ENCODE measurements around the gene TNRC6C. TPM values are rescaled to one million over a fixed set of nuclear protein-coding genes. Genes with fewer than 3 reads are reported as not detected.

The TNRC6C gene
- total RNA-seq, 1 donor from 2014 or later = 24.6 TPM

GRCh38 chr17:78046923-78047322 is 88.4 kb downstream of the TNRC6C start:
- no peak overlapping the region for H3K27ac Mint-ChIP-seq
- H3K9me3 Mint-ChIP-seq = no peaks in the 10 kb centered on the region
- no peaks in the 10 kb centered on the region for H3K4me1 Mint-ChIP-seq
- ChIA-PET POLR2A (no interaction called here), CTCF (no interaction called here)
- no peak for TF ChIP-seq CTCF (IDR thresholded peaks at IDR 0.05)
- H3K4me3 Mint-ChIP-seq = no peak overlapping the region
- ATAC-seq (ENCODE audit: low read depth) (no peak), DNase-seq (no peak)
- H3K27me3 Mint-ChIP-seq = no peaks in the 10 kb centered on the region
- intact Hi-C loops (cut with micrococcal nuclease) = no loop called here
- H3K36me3 Mint-ChIP-seq (ENCODE audit: low read depth) = peaks cover 59% of the 10 kb centered on the region

DNA sequence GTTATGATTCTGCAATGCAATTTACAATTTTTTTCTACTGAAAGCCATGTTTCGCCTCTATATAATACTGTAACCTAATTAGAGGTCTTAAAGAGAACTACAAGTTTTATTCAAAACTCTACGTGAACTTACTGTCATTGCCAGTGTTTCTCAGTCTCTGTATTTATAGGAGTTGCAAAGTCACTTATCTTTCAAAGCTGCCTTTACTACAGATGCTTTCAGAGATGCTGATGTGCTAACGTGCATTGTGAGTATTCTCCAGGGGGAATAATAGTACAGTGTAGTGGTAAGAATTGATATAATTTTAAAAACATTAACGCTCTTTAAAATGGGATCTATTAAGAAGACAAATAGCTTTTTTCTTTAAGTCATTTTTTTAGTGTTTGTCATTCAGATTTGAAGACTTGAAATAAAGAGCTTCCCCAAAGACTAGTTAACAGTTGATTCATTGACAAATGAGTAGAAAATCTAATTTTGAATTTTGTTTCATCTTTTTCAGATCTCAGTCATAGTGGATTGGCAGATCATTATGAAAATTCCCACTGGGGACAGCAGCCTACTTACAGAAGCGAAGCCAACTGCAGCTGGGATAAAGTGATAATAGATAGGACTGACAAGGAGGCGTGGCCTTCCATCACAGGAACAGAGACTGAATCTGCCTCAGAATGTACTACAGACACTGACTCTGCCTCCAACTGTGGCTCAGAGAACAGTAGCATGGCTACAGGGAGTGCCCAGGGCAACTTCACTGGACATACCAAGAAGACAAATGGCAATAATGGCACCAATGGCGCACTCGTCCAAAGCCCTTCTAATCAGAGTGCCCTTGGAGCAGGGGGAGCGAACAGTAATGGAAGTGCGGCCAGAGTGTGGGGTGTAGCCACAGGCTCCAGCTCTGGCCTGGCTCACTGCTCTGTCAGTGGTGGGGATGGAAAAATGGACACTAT is 90.1 kb downstream of the TNRC6C start:
- Mint-ChIP-seq H3K27me3 (no peaks in the 10 kb centered on the region), H3K4me3 (no peak overlapping the region), H3K4me1 (no peaks in the 10 kb centered on the region), H3K9me3 (no peaks in the 10 kb centered on the region), H3K36me3 (ENCODE audit: low read depth) (peaks cover 60% of the 10 kb centered on the region), H3K27ac (no peak overlapping the region)
- TF ChIP-seq CTCF (IDR thresholded peaks at IDR 0.05) = no peak
- no peak for ATAC-seq (ENCODE audit: low read depth)
- CTCF ChIA-PET = no interaction called here
- intact Hi-C loops (cut with micrococcal nuclease) = no loop called here
- POLR2A ChIA-PET = no interaction called here
- no peak for DNase-seq

- Mint-ChIP-seq H3K4me1 (no peaks in the 10 kb centered on the region), H3K36me3 (ENCODE audit: low read depth) (peaks cover 57% of the 10 kb centered on the region)
- no peak for TF ChIP-seq CTCF (IDR thresholded peaks at IDR 0.05)
These were observed 91.1 kb downstream of the TNRC6C start for GRCh38 chr17:78049609-78050008.

GRCh38 chr17:78051186-78051972 is 92.9 kb downstream of the TNRC6C start:
- Mint-ChIP-seq H3K36me3 (ENCODE audit: low read depth) (peaks cover 55% of the 10 kb centered on the region), H3K4me3 (no peak overlapping the region), H3K27ac (no peak overlapping the region), H3K27me3 (no peaks in the 10 kb centered on the region), H3K4me1 (no peaks in the 10 kb centered on the region), H3K9me3 (no peaks in the 10 kb centered on the region)
- TF ChIP-seq CTCF (IDR thresholded peaks at IDR 0.05) = no peak
- intact Hi-C loops (cut with micrococcal nuclease) = no loop called here
- DNase-seq (no peak), ATAC-seq (ENCODE audit: low read depth) (no peak)
- CTCF ChIA-PET = no interaction called here
- POLR2A ChIA-PET = no interaction called here

More at GRCh38 chr17:78049609-78050008, 91.1 kb downstream of the TNRC6C start:
- Mint-ChIP-seq H3K27me3 (no peaks in the 10 kb centered on the region), H3K9me3 (no peaks in the 10 kb centered on the region), H3K4me3 (no peak overlapping the region), H3K27ac (no peak overlapping the region)
- ATAC-seq (ENCODE audit: low read depth) (no peak), DNase-seq (no peak)
- CTCF ChIA-PET = no interaction called here
- POLR2A ChIA-PET = no interaction called here
- intact Hi-C loops (cut with micrococcal nuclease) = no loop called here

DNA sequence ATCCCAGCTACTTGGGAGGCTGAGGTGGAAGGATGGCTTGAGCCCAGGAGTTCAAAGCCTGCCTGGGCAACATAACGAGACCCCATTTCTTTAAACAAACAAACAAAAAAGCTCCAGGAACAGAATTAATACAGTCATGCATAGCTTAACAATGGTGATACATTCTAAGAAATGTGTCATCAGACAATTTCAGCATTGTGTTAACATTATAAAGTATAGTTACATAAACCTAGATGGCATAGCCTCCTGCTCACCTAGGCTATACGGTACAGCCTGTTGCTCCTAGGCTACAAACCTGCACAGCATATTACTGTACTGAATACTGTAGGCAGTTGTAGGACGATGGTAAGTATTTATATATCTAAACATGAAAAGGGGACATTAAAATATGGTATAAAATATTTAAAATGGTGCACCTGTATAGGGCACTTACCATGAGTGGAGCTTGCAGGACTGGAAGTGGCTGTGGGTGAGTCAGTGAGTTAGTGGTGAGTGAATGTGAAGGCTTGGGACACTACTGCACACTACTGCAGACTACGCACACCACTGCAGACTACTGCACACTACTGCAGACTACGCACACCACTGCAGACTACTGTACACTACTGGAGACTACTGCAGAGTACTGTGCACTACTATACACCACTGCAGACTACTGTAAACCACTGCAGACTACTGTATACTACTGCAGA is 95.4 kb downstream of the TNRC6C start:
- H3K9me3 Mint-ChIP-seq = no peaks in the 10 kb centered on the region

More for the DNA sequence above, 95.4 kb downstream of the TNRC6C start:
- H3K4me3 Mint-ChIP-seq = no peak overlapping the region
- ChIA-PET CTCF (no interaction called here), POLR2A (no interaction called here)
- no peak overlapping the region for H3K27ac Mint-ChIP-seq
- intact Hi-C loops (cut with micrococcal nuclease) = no loop called here
- H3K4me1 Mint-ChIP-seq = no peaks in the 10 kb centered on the region
- ATAC-seq (ENCODE audit: low read depth) (no peak), DNase-seq (no peak)
- H3K27me3 Mint-ChIP-seq = no peaks in the 10 kb centered on the region
- TF ChIP-seq CTCF (IDR thresholded peaks at IDR 0.05) = no peak
- peaks cover 44% of the 10 kb centered on the region for H3K36me3 Mint-ChIP-seq (ENCODE audit: low read depth)

Data from activated B cell treated with CpG ODN at 0.5 μM for 24 hours (primary cell).